HK-2 (cell line): ENCODE data around the gene RBM46.

Experiments
- DNase-seq: peaks from one replicate; pipeline ENCODE4 v3.0.0-alpha.2; 2018; ENCODE audit not compliant: unreplicated experiment

Gene RBM46, protein sequence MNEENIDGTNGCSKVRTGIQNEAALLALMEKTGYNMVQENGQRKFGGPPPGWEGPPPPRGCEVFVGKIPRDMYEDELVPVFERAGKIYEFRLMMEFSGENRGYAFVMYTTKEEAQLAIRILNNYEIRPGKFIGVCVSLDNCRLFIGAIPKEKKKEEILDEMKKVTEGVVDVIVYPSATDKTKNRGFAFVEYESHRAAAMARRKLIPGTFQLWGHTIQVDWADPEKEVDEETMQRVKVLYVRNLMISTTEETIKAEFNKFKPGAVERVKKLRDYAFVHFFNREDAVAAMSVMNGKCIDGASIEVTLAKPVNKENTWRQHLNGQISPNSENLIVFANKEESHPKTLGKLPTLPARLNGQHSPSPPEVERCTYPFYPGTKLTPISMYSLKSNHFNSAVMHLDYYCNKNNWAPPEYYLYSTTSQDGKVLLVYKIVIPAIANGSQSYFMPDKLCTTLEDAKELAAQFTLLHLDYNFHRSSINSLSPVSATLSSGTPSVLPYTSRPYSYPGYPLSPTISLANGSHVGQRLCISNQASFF

DNA sequence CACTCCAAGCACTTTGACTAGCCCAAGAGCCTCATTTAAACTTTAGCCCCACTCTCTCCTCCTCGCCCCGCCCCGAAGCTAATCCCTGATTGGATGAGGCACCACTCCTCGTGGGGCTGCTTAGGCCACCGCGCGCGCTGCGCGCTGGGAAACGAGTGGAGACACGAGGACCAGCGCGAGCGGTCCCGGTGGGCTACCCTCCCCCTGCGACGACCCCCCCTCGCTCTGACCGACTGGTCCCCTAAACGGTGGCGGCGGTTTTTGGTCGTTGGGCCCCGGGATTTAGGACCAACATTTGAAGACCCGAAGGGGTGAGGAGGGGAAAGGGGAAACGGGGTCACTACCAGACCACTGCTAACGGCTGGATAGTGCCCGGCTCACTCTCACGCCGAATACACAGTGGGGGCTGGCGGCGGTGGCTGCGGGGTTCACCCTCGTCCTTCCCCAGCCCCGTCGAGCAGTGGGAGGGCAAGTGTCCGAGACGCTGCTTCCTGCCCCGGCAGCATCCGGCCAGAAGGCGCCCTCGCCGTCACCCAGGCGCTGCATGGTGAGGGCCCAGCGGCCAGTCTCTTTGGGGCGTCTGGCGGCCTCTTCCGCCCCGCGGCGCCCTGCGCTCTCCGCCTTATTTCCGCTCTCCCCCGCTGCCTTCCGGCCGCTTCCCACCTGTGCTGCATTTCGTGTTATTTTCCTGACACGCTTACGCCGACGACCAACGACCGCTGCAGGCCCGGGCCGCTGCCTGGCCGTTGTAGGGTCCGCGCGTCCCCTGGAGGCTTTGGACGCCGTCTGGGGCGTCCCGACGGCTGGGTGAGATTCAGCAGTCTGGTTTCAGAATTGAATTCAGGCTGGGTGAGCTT lies at the start of gene RBM46:
Gene RBM46 (plus strand): TSS at position 147 of the 857 bp plus-strand sequence. CDS start 15,481 bp downstream, outside the sequence.
- DNase-seq, result no peak

DNA sequence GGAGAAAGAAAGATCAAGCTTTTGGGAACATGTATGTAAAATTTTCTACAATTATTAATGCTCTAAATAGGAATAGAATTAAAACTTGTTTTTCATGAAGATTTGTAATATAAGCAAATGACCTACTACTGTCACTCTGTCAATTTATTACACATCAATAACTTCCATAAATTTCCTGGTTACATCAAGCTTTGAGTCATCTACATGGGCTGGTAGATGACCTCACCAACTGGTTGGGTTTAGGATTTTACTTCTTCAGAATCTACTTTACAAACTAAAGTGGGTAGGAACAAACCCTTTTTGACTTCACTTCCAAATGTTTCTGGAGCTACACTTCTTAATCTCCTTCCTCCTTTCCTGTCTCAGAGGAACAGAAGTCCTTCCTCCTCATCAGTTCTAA lies 49.3 kb upstream of the RBM46 start:
- no peak for DNase-seq

DNA sequence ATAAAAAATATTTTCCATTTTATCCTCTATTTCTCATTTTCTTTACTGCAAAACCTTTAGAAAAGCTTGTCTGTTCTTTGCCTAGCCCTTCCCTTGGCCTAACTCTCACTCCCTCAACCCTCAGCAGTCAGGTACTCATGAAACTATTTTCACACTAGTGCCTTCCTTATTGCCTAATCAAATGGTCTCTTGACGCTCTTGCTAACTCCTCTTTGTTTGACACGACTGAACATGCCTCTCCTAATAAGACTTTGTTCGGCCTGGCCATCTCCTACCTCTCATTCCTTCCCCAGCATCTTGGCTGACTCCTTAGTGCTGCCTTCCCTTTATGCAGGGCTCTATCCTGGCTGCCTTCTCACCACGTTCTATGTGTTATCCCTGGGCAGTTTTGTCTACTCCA lies 48.4 kb upstream of the RBM46 start:
- DNase-seq, result no peak

DNA sequence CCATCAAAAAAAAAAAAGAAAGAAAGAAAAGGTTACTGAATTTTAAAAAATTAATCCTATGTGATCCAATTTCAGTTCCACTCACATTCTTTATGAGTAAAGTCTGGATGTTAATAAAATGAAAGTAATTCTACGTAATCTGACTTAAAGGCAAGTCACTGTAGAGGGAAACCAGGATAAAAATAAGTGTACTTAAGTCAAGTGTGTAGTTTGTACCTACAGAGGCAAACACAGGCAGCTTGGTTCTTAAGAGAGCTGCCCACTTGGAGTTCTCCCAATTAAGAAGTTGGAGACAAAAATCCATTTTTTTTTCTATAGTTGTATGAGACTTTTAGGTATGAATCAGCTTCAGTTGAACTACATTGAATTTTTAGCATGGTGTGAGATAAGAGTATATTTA lies 44.3 kb upstream of the RBM46 start:
- no peak for DNase-seq

DNA sequence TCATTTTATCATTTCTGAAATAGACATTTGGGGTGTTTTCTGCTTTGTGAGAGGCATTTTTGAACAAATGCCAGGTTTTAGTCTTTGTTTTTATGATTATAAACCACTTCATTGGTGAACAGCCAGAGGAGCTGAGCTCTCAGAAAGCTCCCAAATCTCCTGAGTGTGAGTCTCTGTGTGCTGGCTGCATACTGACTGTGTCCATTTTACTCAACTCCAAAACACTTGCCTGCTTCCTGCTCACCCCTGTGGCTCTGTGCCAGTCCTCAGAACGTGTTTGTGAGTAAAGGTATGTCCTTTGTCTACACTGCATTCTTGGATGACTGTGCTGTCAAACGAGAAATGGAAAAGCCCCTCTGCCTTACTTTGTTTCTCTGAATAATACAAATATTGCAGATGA lies 42.6 kb upstream of the RBM46 start:
- DNase-seq, result no peak

- DNase-seq, result no peak
These were observed 42.0 kb upstream of the RBM46 start for GRCh38 chr4:154739111-154739510.

GRCh38 chr4:154740462-154740861 lies 40.6 kb upstream of the RBM46 start:
- DNase-seq, result no peak

DNA sequence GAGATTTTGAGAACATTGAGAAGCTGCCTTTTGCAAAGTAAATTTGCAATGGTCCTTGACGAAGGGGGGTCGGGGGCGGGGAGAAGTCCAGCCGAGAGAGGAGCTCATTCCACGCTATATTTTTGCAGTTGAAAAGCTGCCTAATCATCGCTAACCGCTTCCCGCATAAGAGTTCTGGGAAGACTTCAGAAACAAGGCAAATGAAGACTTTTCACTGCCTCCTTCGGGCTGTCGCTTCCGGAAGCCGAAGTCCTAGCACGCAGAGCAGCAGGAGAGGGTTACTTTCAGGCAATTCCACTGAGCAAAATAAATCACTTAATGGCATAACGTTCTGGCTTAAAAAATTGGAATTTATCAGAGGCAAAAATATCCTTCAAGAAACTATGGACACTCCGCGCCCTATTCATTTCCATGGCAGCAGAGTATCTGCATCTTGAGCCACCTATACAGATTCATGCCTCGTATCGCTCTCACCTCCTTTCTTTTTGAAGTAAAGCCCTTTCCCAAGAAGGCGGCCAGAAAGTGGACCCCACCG lies 39.9 kb upstream of the RBM46 start:
- no peak for DNase-seq

DNA sequence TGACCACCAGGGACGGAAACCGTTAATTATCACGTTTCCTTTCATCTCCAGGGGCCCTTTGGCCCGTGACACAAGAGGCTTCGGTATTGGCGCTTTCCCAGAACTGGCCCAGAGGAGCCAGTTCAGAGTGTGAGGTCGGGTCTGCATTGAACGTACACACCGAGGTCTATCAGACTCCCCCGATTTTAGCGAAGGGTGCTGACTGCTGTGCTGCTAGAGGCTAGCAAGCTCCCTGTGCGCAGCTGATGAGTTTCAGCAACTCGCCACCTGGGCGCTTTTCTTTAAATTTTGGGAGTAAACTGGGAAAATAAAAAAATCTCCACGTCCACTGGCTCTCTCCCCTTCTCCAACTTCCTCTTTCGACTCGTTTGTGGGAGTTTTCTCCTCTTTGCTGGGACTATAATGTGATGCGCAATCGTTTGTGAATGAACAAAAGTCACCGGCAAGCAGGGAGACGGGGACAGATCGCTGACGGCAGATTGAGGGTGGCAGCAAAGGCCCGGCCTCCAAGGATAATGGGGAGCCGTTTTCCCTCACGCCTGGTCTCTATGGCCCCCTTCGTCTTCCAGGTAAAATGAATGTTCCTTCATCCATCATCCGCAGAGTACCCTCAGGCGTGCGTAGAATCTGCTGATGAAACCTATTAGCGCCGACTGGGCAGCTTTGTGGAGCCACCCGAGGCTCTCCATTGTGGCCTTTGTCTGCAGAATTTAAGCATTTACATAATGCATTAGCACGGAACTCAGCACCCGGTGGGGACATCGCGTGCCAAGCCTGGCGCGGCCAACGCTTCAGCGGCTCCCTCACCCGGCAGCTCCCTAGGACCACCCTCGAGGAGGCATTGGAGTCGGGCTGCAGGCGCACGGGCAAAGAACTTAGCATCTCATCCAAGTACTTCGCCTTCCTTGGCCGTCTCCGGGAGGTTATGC lies 38.9 kb upstream of the RBM46 start:
- no peak for DNase-seq

DNA sequence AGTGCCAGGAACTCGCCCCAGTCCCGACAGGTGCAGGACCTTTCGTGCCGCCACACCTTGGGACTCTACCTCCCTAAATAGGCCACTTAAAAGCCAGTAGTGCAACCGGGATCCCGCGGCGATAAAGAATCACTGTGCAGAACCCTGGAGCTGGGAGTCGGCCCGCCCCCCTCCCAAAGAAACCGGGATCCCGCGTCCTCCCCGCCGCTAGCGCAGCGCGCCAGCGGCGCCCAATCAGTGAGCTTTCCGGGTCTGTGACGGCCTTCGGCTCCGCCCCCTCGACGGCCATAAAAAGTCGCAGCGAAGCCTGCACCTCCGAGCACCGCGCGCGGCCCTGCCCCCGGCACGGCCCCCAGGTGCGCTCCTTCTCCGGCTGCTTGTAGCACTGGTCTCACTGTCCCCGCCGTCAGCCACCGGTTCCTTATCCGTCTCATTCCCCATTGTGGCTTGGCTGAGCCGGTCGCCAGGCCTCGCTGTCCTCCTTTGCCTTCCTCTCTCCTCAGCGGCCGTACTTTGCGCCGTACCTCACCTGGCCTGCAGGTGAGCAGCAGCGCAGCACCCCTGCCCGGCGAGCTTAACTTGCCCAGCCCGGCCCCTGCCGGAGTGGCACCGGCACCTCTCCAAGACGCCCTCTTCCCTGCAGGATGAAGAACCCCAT lies 37.3 kb upstream of the RBM46 start, which contains the start of gene LRAT:
Gene LRAT (plus strand): TSS at position 318 of the 658 bp plus-strand sequence. CDS start 327 bp downstream, at position 645.
- DNase-seq, result peak; percentile 53

- no peak for DNase-seq
These were observed 36.6 kb upstream of the RBM46 start for GRCh38 chr4:154744341-154744926.

DNA sequence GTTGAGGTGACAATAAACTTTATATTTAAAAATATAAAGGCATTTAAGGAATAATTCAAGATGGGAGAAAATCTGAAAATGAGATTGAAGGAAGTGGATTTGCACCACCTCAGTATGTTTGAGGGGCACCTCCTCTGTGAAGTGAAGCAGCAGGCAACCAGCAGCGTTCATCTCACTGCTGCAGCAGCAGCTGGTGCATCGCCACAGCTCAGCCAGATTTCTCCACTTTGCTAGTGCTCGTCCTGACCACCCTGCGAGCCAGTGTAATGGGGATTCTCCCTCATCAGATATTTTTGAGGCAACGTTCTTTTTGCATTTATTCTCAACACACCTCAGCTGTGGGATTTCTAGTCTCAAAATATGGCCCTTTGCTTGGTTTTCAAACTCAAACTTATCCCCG lies 23.4 kb upstream of the RBM46 start:
- DNase-seq, result no peak

GRCh38 chr4:154760895-154761294 lies 20.2 kb upstream of the RBM46 start:
- no peak for DNase-seq

DNA sequence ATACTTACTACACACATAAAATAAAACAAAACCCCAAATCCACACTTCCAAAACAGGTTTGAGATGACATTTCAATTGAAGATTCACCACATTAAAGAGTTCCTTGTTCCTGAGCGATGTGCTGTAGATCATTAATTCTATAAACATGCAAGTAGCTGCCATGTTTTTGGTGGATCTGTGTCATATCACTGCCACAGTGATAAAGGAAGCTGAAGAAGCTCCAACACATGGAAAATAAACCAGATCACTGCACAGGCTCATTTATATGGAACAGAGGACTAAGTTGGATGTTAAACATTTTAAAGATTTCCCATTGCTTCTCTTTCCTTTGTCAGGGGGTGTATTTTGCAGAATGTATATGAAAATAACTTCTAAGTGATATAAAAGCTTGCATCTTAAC lies 2.8 kb upstream of the RBM46 start:
- DNase-seq, result no peak

DNA sequence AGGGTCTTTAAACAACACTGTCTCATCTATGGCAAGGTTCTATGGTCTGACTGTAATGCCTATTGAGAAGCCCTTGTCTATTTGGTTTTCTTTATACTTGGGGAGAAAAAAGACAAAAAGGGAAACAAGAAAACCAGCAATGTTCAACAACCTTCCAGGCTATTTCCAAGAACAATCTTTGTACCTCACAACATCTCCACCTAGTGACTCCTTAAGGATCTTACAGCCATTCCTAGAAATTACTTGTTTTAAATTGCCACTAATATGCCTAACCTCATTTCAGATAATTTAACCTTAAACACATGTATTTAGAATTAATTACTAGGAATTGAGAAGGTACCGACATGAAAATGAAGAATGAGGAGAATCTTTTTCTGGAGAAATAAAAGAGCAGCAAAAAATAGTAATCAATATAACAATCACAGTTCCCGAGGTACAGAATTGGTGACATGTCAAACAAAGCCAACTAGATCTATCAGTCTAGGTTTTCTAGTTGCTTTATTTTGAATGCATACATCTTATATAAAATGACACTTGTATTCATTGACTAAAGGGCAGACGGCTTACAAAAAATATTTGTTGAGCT lies 1.6 kb upstream of the RBM46 start:
- no peak for DNase-seq

DNA sequence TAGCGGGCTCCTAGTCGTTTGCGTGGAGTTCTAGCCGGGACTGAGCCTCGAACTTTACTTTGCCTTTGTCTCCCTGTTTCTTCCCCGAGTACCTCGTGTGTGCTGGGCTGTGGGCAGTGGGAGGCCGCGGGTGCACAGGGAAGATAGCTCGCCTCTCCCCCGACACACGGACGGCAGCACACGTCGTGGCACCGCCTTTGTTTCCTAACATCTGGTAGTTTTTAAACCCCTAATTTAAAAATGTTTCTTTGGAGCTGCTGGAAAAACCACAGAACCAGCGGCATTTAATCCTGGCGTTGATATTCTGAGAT lies 866 bp downstream of the RBM46 start:
- no peak for DNase-seq

DNA sequence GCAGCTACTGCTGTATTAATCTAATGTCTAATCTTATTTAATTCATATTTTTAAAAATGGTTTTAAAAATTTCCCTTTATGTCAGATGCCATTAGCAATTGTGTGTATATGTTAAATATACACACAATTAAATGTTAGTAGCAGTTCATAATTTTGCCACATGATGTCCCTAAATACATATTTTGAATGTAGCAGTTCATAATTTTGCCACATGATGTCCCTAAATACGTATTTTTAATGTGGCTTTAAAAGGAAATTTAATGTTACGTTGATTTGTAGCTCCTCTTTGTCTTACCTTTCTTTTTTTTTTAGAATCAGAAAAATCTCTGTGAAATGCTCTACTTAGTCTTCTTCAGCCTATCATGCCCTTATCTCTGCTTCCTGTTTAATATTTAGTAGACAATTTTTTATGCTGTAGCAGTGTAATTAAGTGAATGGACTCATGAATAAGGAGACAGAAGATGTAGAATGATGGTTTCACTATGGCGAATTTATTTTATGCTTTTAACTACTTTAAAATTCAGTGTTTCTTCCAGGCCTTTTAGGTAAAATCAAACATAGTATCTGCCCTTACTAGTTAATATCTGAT lies 26.1 kb downstream of the RBM46 start:
- DNase-seq, result no peak

- no peak for DNase-seq
These were observed 37.2 kb downstream of the RBM46 start for GRCh38 chr4:154818230-154818629.

- no peak for DNase-seq
These were observed 41.7 kb downstream of the RBM46 start for GRCh38 chr4:154822775-154823174.

- DNase-seq, result no peak
These were observed 55.0 kb downstream of the RBM46 start for GRCh38 chr4:154836030-154836429.
